Mucosa of gallbladder (tissue), 1 donor: ENCODE data around the gene THADA. TPM values are rescaled to one million over a fixed set of nuclear protein-coding genes. Genes with fewer than 3 reads are reported as not detected.
"Not testable (repeated sequence)": the region's sequence is repeated elsewhere in the genome, so short reads cannot be mapped to it uniquely, and the experiment has no call there.

ENCODE experiments used
- DNase-seq: peaks from one replicate; pipeline ENCODE4 v3.0.0-alpha.2; 2020; ENCODE audit warnings: low spot score
- total RNA-seq: library from RNA; stranded (reverse); gene quantifications from one replicate; pipeline ENCODE4 v1.2.1, GENCODE V29; 2021
- donor health status: DM: no; HTN: no; CAD: no.

The THADA gene
- total RNA-seq, 1 donor from 2014 or later, result 35.9 TPM

GRCh38 chr2:43302182-43302960 is 293.5 kb downstream of the THADA start:
- no peak for DNase-seq

DNA sequence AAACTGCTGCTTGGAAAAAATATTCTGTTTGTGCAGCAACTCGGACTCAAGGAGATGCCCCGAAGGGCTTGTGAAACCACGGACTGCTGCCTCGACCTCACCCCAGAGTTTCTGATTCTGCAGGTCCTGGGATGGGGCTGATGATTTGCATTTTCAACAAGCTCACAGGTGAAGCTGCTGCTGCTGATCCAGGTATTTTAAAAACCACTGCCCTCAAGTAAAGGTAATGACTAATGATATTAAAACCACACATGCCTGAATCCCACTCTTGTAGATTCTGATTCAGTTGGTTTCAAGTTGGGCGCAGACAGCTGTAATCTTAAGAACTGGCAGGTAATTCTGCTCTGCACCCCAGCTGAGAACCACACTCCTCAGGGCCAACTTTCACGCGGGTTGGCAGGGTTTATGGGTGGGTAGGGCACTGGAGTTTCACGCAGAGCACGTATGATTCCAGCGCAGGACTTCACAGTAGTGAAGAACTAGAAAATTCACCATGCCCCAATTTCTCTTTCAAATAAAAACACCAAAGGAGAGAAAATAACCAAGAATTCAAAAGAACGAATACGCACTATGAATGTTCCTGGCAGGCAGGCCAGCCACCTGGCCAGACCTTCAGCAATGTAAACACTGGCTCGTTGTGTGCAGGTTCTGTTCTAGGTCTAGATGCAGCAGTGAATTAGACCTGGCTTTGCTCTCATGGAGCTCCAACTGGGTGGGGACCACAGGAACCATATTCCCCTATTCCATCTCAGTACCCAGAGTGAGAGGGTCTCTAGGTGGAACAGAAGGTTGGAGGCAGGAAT is 294.9 kb downstream of the THADA start:
- no peak for DNase-seq

GRCh38 chr2:43300222-43300621 is 295.6 kb downstream of the THADA start:
- no peak for DNase-seq

GRCh38 chr2:43298500-43298899 is 297.3 kb downstream of the THADA start:
- no peak for DNase-seq

DNA sequence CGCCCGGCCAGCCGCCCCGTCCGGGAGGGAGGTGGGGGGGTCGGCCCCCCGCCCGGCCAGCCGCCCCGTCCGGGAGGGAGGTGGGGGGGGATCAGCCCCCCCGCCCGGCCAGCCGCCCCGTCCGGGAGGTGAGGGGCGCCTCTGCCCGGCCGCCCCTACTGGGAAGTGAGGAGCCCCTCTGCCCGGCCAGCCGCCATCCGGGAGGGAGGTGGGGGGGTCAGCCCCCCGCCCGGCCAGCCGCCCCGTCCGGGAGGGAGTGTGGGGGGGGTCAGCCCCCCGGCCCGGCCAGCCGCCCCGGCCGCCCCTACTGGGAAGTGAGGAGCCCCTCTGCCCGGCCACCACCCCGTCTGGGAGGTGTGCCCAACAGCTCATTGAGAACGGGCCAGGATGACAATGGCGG is 298.1 kb downstream of the THADA start:
- not testable (repeated sequence) for DNase-seq

DNA sequence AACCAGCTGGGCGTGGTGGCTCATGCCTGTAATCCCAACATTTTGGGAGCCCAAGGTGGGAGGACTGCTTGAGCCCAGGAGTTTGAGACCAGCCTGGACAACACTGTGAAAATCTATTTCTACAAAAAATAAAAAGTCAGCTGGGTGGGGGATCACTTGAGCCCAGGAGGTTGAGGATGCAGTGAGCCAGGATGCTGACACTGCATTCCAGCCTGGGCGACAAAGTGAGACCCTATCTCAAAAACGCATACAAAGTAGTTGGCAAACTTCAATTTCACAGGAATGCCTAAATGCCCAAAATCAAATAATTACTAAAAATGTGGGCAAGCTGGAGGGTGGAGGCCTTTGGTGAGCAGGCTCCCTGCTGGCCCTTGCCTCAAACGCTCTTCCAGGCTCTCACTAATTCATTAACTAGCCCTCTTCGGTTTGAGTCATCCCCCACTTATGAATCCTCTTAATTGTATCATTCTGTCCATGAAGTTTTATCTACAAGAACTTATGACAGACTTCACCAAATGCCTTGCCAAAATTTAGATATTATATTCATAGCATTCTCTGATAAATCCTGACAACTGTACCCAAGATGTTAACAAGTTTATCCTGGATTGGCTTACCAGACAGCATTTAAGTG is 300.8 kb downstream of the THADA start:
- DNase-seq, result no peak

GRCh38 chr2:43293744-43294695 is 301.8 kb downstream of the THADA start:
- peak; percentile 63 for DNase-seq

DNA sequence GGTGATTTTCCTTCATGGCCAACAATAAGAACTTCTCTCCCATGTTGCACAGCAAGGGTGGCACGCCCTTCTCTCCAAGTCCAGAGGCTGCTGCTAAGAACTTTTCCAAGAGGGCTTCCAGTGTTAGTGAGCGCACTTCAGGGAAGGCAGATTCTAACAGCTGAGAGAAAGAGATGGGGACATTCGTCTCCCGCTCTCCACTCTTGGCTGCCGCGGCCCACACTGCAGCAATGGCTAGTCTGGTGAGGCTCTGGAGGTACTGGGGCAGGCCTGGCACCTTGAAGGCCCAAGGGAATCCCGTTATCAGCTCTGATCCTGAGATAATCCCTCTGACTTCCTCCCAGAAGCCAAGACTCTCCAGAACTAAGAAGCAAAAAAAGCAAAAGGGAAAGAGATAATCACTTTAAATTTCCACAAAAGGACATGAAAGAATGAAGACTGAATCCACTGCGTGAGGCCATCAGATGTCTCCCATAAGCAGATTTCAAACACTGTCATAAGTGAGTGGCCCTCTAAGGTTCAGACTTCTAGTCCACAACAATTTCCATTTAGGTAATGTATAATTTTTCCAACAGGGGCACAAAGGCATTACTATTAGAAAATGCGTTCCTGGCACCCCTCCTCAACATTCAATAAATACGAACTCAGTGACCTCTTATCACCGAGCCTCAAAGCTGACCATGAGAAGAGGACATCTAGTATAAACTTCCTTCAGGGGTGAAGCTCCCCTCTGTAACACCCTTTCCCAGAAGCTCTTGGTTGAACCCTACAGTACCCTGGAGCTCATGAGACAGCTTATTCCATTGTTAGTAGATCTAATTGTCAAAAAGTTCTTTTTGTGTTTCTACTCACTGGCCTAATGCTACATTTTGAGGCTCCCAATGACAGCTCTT is 302.7 kb downstream of the THADA start:
- DNase-seq, result no peak

DNA sequence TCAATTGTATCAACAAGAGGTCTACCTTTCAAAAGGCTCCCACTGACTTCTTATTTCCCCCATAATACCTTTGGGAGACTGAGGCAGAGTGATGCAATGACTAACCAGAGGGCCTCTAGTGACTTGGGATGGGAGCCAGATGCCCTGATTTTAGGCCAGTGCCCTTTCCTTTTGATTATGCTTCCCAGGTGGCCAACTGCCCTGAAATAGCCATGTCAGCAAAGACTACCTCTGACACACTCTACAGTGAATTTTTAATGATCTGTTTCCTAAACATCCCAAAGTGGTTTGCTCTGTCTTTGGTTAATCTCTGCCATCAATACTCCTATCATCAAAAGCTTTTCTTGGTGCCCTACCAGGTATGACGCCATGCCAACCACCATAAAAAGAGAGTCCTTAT is 303.5 kb downstream of the THADA start:
- no peak for DNase-seq

- DNase-seq, result no peak
These were observed 306.5 kb downstream of the THADA start for GRCh38 chr2:43289331-43289730.

DNA sequence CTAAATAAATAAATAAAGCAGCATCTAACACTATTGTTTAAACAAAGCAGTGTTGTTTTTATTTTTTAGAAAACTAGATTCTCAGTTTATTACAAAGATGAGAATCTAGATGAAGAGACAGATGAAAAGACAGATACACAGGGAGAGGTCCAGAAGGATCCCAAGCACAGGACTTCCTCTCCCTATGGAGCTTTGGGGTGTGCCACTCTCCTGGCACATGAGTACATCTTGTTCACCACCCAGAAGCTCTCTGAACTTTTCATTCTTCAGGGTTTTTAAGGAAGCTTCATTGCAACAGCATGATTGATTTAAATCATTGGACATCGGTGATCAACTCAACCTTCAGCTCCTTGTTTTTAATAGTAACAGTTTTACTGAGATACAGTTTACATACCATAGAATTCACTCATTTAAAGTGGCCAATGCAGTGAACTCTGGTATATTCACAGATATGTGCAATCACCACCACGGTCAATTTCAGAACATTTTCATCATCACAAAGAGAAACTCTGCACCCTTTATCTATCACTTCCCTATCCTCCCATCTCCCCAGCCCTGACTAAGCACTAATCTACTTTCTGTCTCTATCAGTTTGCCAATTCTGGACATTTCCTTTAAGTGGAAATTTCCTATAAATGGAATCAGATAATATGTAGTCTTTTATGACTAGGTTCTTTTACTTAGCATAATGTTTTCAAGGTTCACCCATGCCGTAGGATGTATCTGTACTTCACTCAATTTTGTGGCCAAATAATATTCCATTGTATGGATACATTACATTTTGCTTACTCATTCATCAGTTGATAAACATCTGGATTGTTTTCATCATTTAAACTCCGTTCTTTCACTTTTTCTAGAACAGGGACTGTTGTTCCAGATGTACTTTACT is 307.2 kb downstream of the THADA start:
- no peak for DNase-seq

DNA sequence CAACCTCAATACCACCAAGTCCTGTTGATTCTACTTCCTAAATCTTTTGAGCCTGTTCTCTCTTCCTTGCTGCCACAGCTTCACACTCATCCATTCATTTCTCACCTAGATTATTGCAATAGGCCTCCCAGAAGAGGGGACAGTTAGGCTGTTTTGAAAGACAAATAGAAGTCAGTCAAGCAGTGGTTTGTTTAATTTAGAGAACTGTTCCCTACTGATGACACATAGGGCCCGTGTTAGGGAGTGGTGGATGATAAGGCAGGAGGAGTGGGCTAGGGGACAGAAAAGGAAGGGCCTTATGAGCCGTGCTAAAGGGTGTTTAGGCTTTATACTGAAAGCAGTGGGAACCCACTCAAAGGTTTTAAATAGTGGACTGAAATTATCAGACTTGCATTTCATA is 309.9 kb downstream of the THADA start:
- no peak for DNase-seq

- DNase-seq, result no peak
These were observed 310.9 kb downstream of the THADA start for GRCh38 chr2:43284967-43285366.

DNA sequence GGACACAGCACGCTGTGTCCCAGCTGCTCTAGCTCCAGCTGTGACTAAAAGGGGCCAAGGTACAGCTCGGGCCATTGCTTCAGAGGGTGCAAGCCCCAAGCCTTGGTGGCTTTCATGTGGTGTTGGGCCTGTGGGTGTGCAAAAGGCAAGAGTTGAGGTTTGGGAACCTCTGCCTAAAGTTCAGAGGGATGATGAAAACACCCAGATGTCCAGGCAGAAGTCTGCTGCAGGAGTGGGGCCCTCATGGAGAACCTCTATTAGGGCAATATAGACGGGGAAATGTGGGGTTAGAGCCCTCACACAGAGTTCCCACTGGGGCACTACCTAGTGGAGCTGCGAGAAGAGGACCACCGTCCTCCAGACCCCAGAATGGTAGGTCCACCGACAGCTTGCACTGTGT is 311.5 kb downstream of the THADA start:
- DNase-seq, result not testable (repeated sequence)

DNA sequence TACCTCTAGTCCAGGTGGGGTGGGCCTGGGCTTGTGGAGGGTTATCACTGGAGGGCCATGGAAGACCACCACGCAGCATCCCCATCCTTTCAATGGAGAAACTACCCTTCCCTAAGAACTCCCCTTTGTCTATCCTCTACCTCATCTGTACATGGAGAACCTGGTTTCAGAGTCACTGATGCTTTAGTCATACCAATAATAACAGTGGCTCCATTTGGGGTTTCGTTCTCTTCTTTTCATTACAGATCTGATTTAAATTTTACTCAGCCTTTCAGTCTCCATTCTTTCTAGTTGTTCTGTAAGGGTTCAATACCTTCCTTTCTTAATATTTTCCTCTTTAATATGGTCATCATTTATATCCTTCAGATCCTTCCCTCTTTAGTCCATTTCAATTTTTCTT is 314.8 kb downstream of the THADA start:
- DNase-seq, result no peak

GRCh38 chr2:43279317-43279840 is 316.5 kb downstream of the THADA start:
- DNase-seq, result no peak

DNA sequence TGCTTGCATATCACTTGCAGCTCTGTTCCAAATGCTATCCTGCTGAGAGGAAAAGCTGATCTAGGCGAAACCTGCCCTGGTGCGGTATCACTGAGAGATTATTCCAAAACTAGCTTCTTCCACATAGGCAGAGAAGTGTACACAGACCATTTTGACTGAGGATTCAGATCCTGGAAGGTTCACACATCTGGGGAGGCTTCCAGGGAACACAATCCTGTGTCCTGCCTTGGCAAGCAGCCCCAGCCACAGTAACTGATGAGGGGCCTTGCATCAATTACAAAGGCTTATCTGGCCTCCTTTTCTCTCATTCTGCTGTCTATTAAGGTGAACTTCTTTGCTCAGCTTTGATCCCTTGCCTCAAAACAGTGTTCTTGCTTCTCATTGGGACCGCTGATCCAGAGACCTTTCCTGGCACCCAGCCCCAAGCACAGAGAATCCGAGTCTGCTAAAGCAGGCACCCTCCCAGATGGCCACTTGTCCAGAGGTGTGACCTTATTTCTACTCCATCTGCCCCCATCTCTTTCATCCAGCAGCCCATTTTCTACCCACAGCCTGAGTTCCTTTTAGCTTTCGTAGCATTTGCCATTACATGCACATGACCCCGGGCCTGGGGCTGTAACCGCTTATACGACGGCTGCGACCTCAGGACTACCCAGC is 317.1 kb downstream of the THADA start:
- no peak for DNase-seq

DNA sequence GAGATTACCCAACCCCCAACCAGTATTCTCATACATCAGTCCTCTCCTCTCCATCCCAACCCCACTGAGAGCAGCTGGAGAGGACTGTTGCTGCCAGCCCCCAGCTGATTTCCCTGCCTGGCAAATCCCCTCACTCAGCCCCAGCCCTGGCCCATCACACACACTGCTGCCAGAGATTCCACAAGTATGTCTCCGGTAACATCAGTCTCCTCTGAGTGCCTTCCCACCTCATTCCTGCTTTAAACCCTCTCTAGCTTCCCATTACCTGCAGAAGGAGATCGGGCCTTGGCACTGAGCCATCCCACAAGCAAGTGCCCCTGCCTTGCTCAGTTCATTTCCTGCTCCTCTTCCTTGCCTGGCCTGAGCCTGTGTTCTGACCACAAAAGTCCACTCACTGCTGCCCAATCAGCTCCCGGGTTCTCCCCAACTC is 318.9 kb downstream of the THADA start:
- DNase-seq, result no peak
